OCI-LY3 (cell line): ENCODE results near the gene CACNA1B.

Source experiments
- CTCF ChIP-seq: fragments of 200-600, 300-600 bp; sonication (generic); IDR thresholded peaks from 2 replicates; pipeline ENCODE4 v1.5.1; 2014; ENCODE audit warnings: antibody characterized with exemption, low read length, low read depth
- EZH2phosphoT487 ChIP-seq: fragments of 200-600 bp; shearing (Covaris generic); IDR thresholded peaks from 2 replicates; pipeline ENCODE4 v1.6.1; 2018; ENCODE audit warnings: antibody characterized with exemption, mixed run types, low read depth

GRCh38 chr9:138025417-138025816, 147.8 kb downstream of the CACNA1B start:
- no peak for TF ChIP-seq CTCF
- TF ChIP-seq EZH2phosphoT487, result no peak
